H54 (cell line): Measurements from ENCODE around the gene FBLN2.

Experiments
- DNase-seq: peaks from one replicate; pipeline ENCODE4 v3.0.0; 2011; ENCODE audit warnings: low spot score, mixed read lengths; ENCODE audit not compliant: insufficient read length
- FAIRE-seq: peaks from 3 replicates; lab custom pipeline; 2011; peaks lifted over from hg19 to GRCh38; lab: Jason Lieb, UNC
- POLR2A ChIP-seq: IDR thresholded peaks from 2 replicates; pipeline ENCODE4 v1.6.1; 2011; ENCODE audit warnings: low read depth, mild to moderate bottlenecking, low read length

FBLN2 gene

DNA sequence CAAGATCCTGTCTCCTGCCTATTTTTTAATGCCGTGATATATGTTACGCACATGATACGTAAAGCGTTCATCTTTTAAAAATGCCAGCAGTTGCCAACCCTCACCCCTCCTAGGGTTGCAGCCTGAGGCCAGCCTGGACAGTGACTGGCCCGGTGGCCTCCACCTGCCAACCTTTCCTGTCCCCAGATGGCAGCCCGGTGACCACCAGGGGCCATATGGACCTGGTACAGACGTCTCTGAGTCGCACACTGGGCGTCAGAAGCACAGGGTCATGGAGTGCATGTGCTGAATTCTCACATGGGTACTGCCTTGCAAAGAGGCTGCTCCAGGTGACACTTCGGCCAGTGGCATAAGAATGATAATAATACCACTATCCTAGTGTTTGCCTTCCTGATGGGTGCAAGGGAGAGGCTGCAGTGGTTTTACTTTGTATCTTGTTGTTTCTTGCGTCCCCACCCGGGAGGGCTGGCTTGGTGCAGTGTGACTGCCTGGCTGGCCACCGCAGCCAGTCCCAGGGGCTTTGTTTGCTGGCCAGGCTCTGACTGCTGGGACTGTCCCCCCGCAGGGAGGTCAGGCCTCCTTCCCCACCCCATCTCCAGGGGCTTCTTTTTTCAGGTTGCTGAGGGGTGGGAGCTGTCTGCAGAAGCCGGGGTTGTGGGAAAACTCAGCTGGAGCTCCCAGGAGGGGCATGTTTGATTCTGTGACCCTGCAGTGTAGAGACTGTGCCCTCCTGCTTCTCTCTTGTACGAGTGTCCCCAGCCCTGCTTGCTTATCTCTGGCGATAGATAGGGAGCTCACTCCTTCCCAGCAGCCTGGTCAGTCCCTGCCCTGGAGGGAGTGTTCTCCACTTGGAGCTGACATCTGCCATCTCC, 16.9 kb downstream of the FBLN2 start:
- TF ChIP-seq POLR2A = no peak
- FAIRE-seq = no peak
- DNase-seq = no peak

DNA sequence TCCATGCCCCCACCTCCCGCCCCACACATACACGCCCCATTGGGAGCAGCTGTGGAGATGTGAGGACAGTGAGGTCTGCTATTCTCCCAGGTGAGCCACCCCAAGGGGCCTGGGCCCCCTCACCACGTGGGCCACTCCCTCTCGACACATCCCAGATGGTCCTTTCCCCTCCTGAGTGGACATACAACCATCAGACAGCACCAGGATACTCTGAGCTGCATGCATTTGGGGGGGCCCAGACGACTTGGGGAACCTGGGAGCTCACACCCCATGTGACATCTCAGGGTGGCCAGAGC, 17.5 kb downstream of the FBLN2 start:
- DNase-seq = no peak
- no peak for FAIRE-seq
- TF ChIP-seq POLR2A = no peak

DNA sequence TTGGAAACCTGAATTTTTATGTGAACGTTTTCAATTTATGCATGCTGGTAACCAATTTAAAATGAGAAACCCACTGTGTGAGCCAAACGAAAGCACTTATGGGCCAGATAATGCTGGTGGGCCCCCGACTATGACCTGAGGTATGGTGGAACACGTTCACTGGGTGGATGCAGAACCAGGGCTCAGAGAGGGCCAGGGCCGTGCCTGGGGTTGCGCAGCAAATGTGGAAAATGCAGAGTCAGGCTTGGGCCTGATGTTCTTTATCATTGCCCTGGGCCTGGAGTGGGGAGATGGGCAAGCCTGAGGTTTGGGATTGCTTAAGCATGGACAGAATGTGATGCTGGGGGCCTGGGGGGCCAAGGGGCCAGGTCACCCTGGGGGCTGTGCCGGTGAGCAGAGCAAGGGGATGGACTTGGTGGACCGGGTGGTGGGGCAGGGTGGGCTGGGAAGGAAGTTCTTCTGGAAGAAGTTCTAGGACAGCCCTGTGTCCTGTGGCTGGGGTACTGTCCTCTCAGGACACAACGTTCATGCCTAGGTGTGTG, 17.9 kb downstream of the FBLN2 start:
- DNase-seq (no peak), FAIRE-seq (no peak)
- TF ChIP-seq POLR2A = no peak

DNA sequence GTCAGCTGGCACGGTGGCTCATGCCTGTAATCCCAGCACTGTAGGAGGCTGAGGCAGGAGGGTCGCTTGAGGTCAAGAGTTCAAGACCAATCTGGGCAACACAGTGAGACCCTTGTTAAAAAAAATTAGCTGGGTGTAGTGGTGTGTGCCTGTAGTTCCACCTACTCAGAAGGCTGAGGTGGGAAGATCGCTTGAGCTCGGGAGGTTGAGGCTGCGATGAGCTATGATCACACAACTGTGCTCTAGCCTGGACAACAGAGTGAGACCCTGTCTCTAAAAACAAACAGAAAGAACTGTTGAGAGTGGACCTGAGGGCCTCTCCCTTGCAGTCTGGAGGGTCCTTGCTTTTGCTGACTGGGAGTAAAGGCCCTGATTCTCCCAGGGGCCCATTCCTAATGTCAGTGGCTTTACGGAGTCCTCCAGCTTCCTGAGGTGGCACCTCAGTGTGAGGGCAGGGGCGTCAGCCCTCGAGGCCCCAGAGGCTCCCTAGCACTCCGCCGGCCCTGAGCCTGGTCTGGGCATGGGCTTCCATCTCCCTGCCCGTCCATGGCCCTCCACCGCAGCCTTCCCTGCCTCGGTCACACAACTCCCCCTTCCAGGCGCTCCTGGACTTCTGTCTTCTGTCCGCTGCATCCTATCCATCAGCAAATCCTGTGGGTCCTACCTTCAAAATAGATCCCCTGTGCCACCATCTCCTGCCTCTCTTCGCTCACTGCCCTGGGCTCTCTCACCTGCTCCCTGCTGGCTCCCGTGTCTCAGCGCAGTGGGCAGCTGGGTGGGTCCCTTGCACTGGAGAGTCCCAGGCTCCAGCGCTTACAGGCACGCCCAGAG, 19.0 kb downstream of the FBLN2 start:
- FAIRE-seq = no peak
- no peak for TF ChIP-seq POLR2A
- DNase-seq = no peak

DNA sequence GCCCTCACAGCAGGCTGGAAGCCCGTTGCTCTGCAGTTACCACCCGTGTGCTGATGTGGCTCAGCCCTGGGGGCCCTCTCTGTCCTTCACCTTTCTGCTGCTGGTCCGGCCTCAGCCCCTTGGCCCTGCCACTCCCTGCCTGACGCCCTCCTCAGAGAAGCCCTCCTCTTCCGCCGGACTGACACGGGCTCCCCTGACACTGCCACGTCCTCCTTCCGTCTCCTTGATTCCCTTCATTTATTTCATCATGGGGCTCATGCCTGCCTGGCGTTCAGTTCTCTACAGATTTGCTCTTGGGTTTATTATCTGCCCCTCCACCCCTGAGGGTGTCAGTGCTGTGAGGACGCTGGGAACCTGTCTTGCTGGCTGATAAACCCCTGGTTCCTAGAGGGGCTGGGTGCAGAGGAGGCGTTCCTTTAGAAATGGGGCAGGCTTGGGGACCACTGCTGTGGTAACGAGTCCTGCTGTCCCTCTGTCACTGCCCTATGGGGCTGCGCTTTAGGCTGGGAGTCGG, 19.6 kb downstream of the FBLN2 start:
- DNase-seq = no peak
- no peak for TF ChIP-seq POLR2A
- FAIRE-seq = no peak

DNA sequence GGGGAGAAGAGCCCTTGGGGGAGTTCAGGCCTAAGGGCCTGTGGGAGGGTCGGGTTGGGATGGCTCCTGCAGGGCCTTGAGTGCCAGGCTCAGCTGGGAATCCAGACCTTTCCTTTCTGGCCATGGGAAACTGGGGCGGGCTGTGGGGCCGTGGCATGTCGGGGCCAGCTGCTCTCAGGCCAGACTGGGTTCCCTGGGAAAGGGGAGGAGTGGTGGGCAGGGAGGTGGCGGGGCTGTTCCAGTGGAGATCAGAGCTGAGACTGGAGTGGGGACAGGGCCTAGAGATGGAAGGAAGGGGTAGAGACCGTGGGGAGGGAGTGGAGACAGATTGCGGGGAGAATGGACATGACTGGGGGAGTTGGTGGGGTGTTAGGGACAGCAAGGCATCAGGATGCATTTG, 20.3 kb downstream of the FBLN2 start:
- FAIRE-seq (no peak), DNase-seq (no peak)
- no peak for TF ChIP-seq POLR2A

DNA sequence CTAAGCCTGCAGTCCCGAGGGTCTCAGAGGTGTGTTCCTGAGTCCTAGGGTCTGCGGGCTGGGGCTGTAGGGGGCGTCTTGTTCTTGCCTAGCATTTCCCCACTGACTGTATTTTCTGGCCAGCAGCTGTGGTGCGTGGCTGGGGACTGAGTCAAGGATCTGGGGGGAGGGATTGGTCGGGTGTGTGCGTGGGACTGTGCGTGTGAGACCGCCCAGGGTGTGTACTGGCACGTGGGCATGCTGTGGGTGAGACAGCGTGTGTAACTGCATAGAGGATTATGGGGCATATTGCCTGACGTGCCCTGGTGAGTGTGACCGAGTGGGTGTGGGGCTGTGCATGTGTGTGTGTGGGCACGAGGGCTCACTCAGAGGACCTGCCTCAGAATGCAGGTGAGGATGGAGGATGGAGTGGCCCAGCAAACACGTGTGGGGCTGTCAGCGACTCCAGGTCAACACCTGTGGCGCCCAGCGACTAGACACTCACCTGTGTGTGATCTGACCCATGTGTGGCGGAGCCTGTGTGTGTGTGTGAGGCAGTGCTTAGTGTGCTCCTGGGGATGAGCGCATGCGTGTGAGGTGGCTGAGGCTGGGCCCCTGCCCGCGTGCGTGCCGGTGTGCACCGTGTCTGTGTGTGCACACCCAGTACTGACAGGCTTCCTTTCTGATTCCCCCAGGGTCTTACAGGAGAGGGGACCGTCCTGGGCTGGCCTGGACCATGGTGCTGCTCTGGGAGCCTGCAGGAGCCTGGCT, 20.9 kb downstream of the FBLN2 start:
- no peak for FAIRE-seq
- DNase-seq = no peak
- no peak for TF ChIP-seq POLR2A

DNA sequence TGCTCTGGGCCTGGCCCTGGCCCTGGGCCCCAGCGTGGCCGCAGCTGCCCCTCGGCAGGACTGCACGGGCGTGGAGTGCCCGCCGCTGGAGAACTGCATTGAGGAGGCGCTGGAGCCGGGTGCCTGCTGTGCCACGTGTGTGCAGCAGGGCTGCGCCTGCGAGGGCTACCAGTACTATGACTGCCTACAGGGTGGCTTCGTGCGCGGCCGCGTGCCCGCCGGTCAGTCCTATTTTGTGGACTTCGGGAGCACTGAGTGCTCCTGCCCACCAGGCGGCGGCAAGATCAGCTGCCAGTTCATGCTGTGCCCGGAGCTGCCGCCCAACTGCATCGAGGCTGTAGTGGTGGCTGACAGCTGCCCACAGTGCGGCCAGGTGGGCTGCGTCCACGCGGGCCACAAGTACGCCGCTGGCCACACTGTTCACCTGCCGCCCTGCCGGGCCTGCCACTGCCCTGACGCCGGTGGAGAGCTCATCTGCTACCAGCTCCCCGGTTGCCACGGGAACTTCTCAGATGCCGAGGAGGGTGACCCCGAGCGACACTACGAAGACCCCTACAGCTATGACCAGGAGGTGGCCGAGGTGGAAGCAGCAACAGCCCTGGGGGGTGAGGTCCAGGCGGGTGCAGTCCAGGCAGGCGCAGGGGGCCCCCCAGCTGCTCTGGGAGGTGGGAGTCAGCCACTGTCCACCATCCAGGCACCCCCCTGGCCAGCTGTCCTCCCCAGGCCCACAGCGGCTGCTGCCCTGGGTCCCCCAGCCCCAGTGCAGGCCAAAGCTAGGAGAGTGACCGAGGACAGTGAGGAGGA, 21.7 kb downstream of the FBLN2 start:
- no peak for TF ChIP-seq POLR2A
- DNase-seq = no peak
- FAIRE-seq = no peak

DNA sequence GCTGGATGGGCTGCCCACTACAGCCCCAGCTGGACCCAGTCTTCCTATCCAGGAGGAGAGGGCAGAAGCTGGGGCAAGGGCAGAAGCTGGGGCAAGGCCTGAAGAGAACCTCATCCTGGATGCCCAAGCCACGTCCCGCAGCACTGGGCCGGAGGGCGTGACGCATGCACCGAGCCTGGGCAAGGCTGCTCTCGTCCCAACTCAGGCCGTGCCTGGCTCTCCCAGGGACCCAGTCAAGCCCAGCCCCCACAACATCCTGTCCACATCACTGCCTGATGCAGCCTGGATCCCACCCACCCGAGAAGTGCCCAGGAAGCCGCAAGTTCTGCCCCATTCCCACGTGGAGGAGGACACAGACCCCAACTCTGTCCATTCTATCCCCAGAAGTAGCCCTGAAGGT, 22.3 kb downstream of the FBLN2 start:
- no peak for FAIRE-seq
- no peak for DNase-seq
- TF ChIP-seq POLR2A = no peak

DNA sequence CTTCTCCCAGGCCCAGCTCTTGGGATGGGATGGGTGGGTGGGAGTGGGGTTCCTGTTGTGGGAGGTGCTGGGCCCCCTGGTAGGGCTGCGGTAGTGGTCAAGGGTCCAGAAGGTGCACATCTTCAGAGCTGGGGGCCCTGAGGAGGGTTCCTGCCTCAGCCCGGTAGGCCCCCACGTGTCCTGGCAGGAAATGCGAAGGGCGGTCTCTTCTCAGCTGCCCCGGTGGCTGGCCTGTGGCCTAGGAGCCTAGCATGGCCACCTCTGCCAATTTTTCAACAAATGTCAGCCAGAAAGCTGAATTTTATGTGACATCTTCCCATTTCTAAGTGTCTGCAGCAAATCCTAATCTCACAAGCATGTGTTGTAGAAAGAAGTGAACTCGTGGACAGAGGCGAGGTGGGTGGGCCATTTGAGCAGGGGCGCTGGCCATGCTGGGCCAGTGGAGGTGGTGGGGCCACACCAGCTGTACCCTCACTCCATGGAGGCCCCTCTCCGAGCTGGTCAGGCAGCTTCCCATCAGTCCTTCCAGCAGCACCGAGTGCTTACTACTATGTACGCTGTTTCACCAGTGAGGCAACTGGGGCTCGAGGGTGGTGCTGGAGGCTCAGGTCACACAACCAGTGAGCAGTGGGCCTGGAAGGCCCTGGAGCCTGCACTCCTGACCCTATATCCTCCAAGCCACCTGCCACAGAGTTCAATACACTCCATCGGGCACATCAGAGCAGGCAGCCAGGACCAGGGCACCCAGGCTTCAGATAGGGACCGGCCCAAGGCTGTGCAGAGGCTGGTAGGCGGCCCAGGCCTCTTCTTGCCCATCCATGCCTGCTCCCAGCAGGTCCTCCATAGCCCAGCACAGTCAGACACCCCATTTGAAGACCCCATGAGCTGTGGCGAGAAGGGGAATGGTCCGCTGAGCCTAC, 23.2 kb downstream of the FBLN2 start:
- no peak for TF ChIP-seq POLR2A
- FAIRE-seq = no peak
- no peak for DNase-seq

DNA sequence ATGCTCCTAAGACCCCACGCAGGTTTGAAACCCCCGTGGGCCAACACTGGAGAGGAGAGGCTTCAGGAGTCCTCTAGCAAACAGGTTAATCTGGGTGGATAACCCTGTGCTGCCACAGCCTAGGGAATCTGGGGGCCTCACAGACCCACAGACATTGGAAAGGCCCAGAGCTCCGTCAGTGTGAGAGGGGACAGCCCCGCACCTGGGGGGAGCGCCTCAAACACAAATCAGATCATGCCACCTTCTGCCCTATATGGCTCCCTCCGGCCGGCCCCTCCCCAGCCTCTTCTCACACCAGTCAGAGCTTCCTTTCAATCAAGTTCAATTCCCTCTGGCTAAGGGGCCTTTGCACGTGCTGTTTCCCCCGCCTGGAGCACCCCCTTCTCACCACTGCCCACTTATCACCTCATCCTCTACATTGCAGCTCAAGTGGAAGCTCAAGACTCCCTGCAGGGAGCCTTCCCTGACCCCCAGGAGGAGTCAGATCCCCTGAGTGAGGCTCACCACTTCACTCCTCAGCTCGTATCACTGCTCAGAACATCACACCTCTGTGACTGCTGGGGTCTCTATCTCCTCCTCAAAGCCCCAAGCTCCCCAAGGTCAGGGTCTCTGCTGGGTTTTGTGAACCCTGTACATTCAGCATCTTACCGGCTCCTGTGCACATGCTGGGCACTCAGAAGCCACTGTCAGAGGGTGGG, 24.1 kb downstream of the FBLN2 start:
- no peak for FAIRE-seq
- TF ChIP-seq POLR2A = no peak
- DNase-seq = no peak

DNA sequence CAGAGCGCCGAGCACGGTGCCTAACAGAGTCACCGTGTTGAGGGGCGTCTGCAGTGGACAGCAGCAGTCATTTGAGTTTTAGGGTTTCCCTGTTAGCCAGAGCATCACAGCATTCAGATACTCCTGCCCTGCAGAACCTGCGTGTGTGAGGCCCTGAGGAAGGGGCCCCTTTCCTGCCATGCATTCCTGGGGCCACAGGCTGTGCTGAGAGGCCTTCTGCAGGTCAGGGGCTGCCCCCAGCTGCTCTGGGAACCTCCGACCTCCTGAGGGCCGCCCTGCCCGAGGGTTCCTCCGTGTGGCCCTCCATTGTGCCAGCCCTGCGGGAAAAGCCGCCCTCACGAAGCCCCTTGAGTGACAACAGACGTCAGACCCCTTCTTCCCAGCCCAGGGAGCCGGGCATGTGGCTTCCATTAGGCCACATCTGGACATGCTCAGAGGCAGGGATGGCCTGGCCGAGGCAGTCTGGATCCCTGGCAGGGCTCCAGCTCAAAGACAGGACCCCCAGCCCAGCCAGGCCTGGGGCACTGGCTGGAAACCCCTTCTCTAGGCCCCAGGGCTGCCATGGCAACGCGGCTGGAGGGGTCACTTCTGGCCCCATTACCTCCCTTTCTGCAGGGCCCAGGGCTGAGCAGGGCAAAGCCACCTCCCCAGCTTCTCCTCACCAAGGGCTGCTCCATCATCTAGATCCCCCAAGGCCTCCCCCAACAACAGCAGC, 25.3 kb downstream of the FBLN2 start:
- no peak for FAIRE-seq
- no peak for DNase-seq
- no peak for TF ChIP-seq POLR2A
